DOHH2 (cell line): ENCODE measurements around the gene APBA3.

Source experiments
- H3F3A ChIP-seq: fragments of 200-600 bp; sonication (generic), shearing (Covaris generic); 2 replicates; pipeline ENCODE4 v1.6.0; 2016; ENCODE audit warnings: antibody characterized with exemption, mild to moderate bottlenecking; ENCODE audit not compliant: control insufficient read depth, insufficient read depth
- H3K27ac ChIP-seq: fragments of 200-600 bp; sonication (generic); 2 replicates; pipeline ENCODE4 v1.5.1; 2014; ENCODE audit warnings: low read depth, mild to moderate bottlenecking, low read length, moderate library complexity
- H3K27me3 ChIP-seq: fragments of 200-600 bp; sonication (generic); 2 replicates; pipeline ENCODE4 v1.6.1; 2014; ENCODE audit warnings: mild to moderate bottlenecking, low read length, mixed read lengths; ENCODE audit not compliant: control insufficient read depth
- H3K36me3 ChIP-seq: fragments of 200-600 bp; sonication (generic); 2 replicates; pipeline ENCODE4 v1.6.1; 2014; ENCODE audit warnings: mild to moderate bottlenecking, low read length, moderate library complexity, mixed read lengths; ENCODE audit not compliant: control insufficient read depth
- H3K4me1 ChIP-seq: fragments of 200-600 bp; sonication (generic); 2 replicates; pipeline ENCODE4 v1.6.1; 2014; ENCODE audit warnings: mild to moderate bottlenecking, low read length, mixed read lengths; ENCODE audit not compliant: control insufficient read depth
- H3K4me2 ChIP-seq: fragments of 200-600 bp; sonication (generic); 2 replicates; pipeline ENCODE4 v1.6.0; 2014; ENCODE audit warnings: mild to moderate bottlenecking, low read length, moderate library complexity
- H3K4me3 ChIP-seq: fragments of 200-600 bp; sonication (generic); 2 replicates; pipeline ENCODE4 v1.5.1; 2014; ENCODE audit warnings: mild to moderate bottlenecking, low read length, mixed read lengths
- H3K79me2 ChIP-seq: fragments of 200-600 bp; sonication (generic); 2 replicates; pipeline ENCODE4 v1.6.1; 2014; ENCODE audit warnings: mild to moderate bottlenecking, low read length, mixed read lengths; ENCODE audit not compliant: control insufficient read depth
- H3K9me2 ChIP-seq: fragments of 200-600 bp; sonication (generic); replicated peaks from 2 replicates; pipeline ENCODE4 v1.6.1; 2014; ENCODE audit warnings: mild to moderate bottlenecking, low read length, mixed read lengths; ENCODE audit not compliant: control insufficient read depth
- H3K9me3 ChIP-seq: fragments of 200-600 bp; sonication (generic); 2 replicates; pipeline ENCODE4 v1.6.1; 2014; ENCODE audit warnings: antibody characterized with exemption, low read length, mixed read lengths; ENCODE audit not compliant: control insufficient read depth, insufficient read depth
- H4K20me1 ChIP-seq: fragments of 200-600 bp; sonication (generic); 2 replicates; pipeline ENCODE4 v1.6.0; 2014; ENCODE audit warnings: low read depth, mild to moderate bottlenecking, antibody characterized with exemption, low read length, moderate library complexity; ENCODE audit not compliant: control insufficient read depth, insufficient read depth
- EZH2phosphoT487 ChIP-seq: fragments of 200-600 bp; sonication (generic); IDR thresholded peaks from 2 replicates; pipeline ENCODE4 v1.6.1; 2017; ENCODE audit warnings: borderline replicate concordance, mild to moderate bottlenecking, antibody characterized with exemption, low read length, moderate library complexity, mixed read lengths
- TF ChIP-seq, protein P1 (sequence below): fragments of 200-600 bp; sonication (generic); IDR thresholded peaks from one replicate; pipeline ENCODE4 v1.5.1; 2014; ENCODE audit warnings: antibody characterized with exemption, mild to moderate bottlenecking, low read depth, low read length; ENCODE audit not compliant: poor library complexity, severe bottlenecking

The APBA3 gene

DNA sequence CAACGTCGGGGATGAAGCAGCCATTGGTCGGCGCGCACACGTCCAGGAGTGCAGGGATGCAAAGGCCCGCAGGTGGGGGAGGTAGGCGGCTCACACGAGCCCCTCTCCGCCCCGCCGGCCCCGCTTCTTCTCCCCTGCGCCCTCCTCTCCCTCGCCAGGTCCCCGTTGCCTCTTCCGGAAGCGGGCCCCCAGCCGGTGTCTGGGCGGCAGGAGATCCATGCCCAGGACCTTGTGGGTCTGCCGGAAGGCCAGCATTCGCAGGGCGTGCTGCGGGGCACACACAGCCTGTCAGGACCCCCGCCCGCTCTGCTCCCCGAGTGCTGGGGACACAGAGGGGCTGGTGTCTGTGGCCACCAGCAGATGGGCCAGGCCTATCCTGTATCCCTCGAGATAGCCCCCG lies 44.4 kb upstream of the APBA3 start:
- no peak overlapping the region for H3K4me3 ChIP-seq
- H3F3A ChIP-seq, result no peaks in the 10 kb centered on the region; the same call in 1 of the 2 replicates
- H3K4me1 ChIP-seq, result peaks cover 11% of the 10 kb centered on the region
- no peaks in the 10 kb centered on the region for H3K79me2 ChIP-seq
- no peaks in the 10 kb centered on the region for H4K20me1 ChIP-seq
- no peak overlapping the region for H3K27ac ChIP-seq
- no peak overlapping the region for H3K4me2 ChIP-seq
- TF ChIP-seq, protein P1, sequence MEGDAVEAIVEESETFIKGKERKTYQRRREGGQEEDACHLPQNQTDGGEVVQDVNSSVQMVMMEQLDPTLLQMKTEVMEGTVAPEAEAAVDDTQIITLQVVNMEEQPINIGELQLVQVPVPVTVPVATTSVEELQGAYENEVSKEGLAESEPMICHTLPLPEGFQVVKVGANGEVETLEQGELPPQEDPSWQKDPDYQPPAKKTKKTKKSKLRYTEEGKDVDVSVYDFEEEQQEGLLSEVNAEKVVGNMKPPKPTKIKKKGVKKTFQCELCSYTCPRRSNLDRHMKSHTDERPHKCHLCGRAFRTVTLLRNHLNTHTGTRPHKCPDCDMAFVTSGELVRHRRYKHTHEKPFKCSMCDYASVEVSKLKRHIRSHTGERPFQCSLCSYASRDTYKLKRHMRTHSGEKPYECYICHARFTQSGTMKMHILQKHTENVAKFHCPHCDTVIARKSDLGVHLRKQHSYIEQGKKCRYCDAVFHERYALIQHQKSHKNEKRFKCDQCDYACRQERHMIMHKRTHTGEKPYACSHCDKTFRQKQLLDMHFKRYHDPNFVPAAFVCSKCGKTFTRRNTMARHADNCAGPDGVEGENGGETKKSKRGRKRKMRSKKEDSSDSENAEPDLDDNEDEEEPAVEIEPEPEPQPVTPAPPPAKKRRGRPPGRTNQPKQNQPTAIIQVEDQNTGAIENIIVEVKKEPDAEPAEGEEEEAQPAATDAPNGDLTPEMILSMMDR, result no peak
- no peak for TF ChIP-seq EZH2phosphoT487
- H3K36me3 ChIP-seq, result no peaks in the 10 kb centered on the region
- peaks cover 4% of the 10 kb centered on the region; the same call in 1 of the 2 replicates for H3K9me3 ChIP-seq
- peaks cover 25% of the 10 kb centered on the region for H3K27me3 ChIP-seq
- H3K9me2 ChIP-seq, result no peaks in the 10 kb centered on the region

- H4K20me1 ChIP-seq, result no peaks in the 10 kb centered on the region
- H3K79me2 ChIP-seq, result no peaks in the 10 kb centered on the region
- H3K4me3 ChIP-seq, result no peak overlapping the region
- no peaks in the 10 kb centered on the region for H3K4me1 ChIP-seq
- H3K9me3 ChIP-seq, result peaks cover 4% of the 10 kb centered on the region; the same call in 1 of the 2 replicates
- no peaks in the 10 kb centered on the region for H3K9me2 ChIP-seq
- no peak for TF ChIP-seq EZH2phosphoT487
- TF ChIP-seq, protein P1, result no peak
- no peak overlapping the region for H3K4me2 ChIP-seq
- no peaks in the 10 kb centered on the region for H3K36me3 ChIP-seq
- peaks cover 14% of the 10 kb centered on the region for H3K27me3 ChIP-seq
- H3F3A ChIP-seq, result no peaks in the 10 kb centered on the region; the same call in 1 of the 2 replicates
- H3K27ac ChIP-seq, result no peak overlapping the region
Observed at GRCh38 chr19:3804429-3804828, 42.9 kb upstream of the APBA3 start.

- Histone ChIP-seq H3K9me2 (no peaks in the 10 kb centered on the region), H3K4me3 (no peak overlapping the region), H3K27me3 (peaks cover 14% of the 10 kb centered on the region), H3K4me1 (no peaks in the 10 kb centered on the region), H3K79me2 (no peaks in the 10 kb centered on the region), H3K9me3 (peaks cover 4% of the 10 kb centered on the region; the same call in 1 of the 2 replicates), H3K36me3 (no peaks in the 10 kb centered on the region), H3F3A (no peaks in the 10 kb centered on the region; the same call in 1 of the 2 replicates), H4K20me1 (no peaks in the 10 kb centered on the region), H3K4me2 (no peak overlapping the region), H3K27ac (no peak overlapping the region)
- TF ChIP-seq, protein P1, result no peak
- no peak for TF ChIP-seq EZH2phosphoT487
Observed at GRCh38 chr19:3803986-3804385, 42.5 kb upstream of the APBA3 start.
